Muscle of arm (tissue), 12 donors: ENCODE data around the gene PARD3. TPM values are rescaled to one million over a fixed set of nuclear protein-coding genes. Genes with fewer than 3 reads are reported as not detected.
"Not testable (repeated sequence)": the region's sequence is repeated elsewhere in the genome, so short reads cannot be mapped to it uniquely, and the experiment has no call there.

Experiments used
- DNase-seq: peaks from one replicate; pipeline ENCODE4 v3.0.0-alpha.2; 2013
- polyA plus RNA-seq, 12 donors: library from polyadenylated mRNA; unstranded; fragments of 120-200 nt; gene quantifications; one replicate each; pipeline ENCODE4 v1.2.1, GENCODE V29; 2013; ENCODE audit not compliant: insufficient read length in 12 of 12

PARD3 gene
- polyA plus RNA-seq, 12 donors = 40.7 to 93.0 (median 44.5) TPM; not detected in 1

GRCh38 chr10:34798654-34799053 is 16.4 kb downstream of the PARD3 start:
- DNase-seq = no peak

- DNase-seq = no peak
These were observed 17.9 kb downstream of the PARD3 start for GRCh38 chr10:34797155-34797554.

- no peak for DNase-seq
These were observed 19.0 kb downstream of the PARD3 start for GRCh38 chr10:34796133-34796532.

GRCh38 chr10:34795334-34795733 is 19.8 kb downstream of the PARD3 start:
- no peak for DNase-seq

- DNase-seq = no peak
These were observed 20.3 kb downstream of the PARD3 start for GRCh38 chr10:34794835-34795234.

GRCh38 chr10:34793581-34793980 is 21.5 kb downstream of the PARD3 start:
- not testable (repeated sequence) for DNase-seq

- DNase-seq = no peak
These were observed 22.2 kb downstream of the PARD3 start for GRCh38 chr10:34792881-34793280.

- no peak for DNase-seq
These were observed 23.1 kb downstream of the PARD3 start for GRCh38 chr10:34791947-34792346.

GRCh38 chr10:34791228-34791627 is 23.9 kb downstream of the PARD3 start:
- DNase-seq = no peak

- no peak for DNase-seq
These were observed 25.1 kb downstream of the PARD3 start for GRCh38 chr10:34789966-34790506.

- no peak for DNase-seq
These were observed 28.6 kb downstream of the PARD3 start for GRCh38 chr10:34786464-34786863.

- no peak for DNase-seq
These were observed 33.4 kb downstream of the PARD3 start for GRCh38 chr10:34781711-34782110.

GRCh38 chr10:34780818-34781380 is 34.2 kb downstream of the PARD3 start:
- peak; percentile 77 for DNase-seq

- DNase-seq = no peak
These were observed 36.9 kb downstream of the PARD3 start for GRCh38 chr10:34778237-34778636.

GRCh38 chr10:34776090-34776690 is 38.9 kb downstream of the PARD3 start:
- no peak for DNase-seq

GRCh38 chr10:34775044-34775637 is 40.0 kb downstream of the PARD3 start:
- no peak for DNase-seq

- DNase-seq = peak; percentile 48
These were observed 41.2 kb downstream of the PARD3 start for GRCh38 chr10:34773636-34774630.

- no peak for DNase-seq
These were observed 43.6 kb downstream of the PARD3 start for GRCh38 chr10:34771525-34771924.

- DNase-seq = no peak
These were observed 44.0 kb downstream of the PARD3 start for GRCh38 chr10:34771106-34771505.

- DNase-seq = no peak
These were observed 45.2 kb downstream of the PARD3 start for GRCh38 chr10:34769899-34770298.

GRCh38 chr10:34768972-34769330 is 46.1 kb downstream of the PARD3 start:
- DNase-seq = no peak
